Activated CD8-positive, alpha-beta memory T cell treated with anti-CD3 and anti-CD28 coated beads, Interleukin-2, amount 10 ng/mL, durations not matched to agents 7 days and 5 days (primary cell): ENCODE data around the gene LYRM2. TPM values are rescaled to one million over a fixed set of nuclear protein-coding genes. Genes with fewer than 3 reads are reported as not detected.

ENCODE experiments used
- ATAC-seq: fragments of 150-1000 bp; cut with Tn5 transposase; one replicate; pipeline ENCODE4 v1.10.0; 2021; ENCODE audit warnings: moderate library complexity
- CTCF ChIA-PET: fragments of 350-600 bp; sonication (Branson Sonifier 250); formaldehyde crosslinking; loops from one replicate; lab custom pipeline; 2021; ENCODE audit warnings: antibody characterized with exemption; lab: Charles Lee
- DNase-seq: peaks from one replicate; pipeline ENCODE4 v3.0.0-alpha.2; 2020
- H3K27ac Mint-ChIP-seq: one replicate; pipeline ENCODE4 v1.8.0; 2021; ENCODE audit warnings: mild to moderate bottlenecking, mixed read lengths
- H3K27me3 Mint-ChIP-seq: one replicate; pipeline ENCODE4 v1.8.0; 2021; ENCODE audit warnings: mixed read lengths
- H3K36me3 Mint-ChIP-seq: one replicate; pipeline ENCODE4 v1.8.0; 2021; ENCODE audit warnings: mild to moderate bottlenecking, mixed read lengths
- H3K4me1 Mint-ChIP-seq: one replicate; pipeline ENCODE4 v1.8.0; 2021; ENCODE audit warnings: mixed read lengths
- H3K4me3 Mint-ChIP-seq: one replicate; pipeline ENCODE4 v1.8.0; 2021; ENCODE audit warnings: mild to moderate bottlenecking, moderate library complexity, mixed read lengths
- H3K9me3 Mint-ChIP-seq: one replicate; pipeline ENCODE4 v1.8.0; 2022; ENCODE audit warnings: low read depth, mixed read lengths
- total RNA-seq, 2 experiments: library from RNA; stranded (reverse); gene quantifications; one replicate each; pipeline ENCODE4 v1.2.3, GENCODE V29; 2021

The LYRM2 gene
- total RNA-seq, 2 experiments from 2014 or later: 28.9 to 30.1 TPM

GRCh38 chr6:89602166-89602565, 36.4 kb downstream of the LYRM2 start:
- Mint-ChIP-seq H3K4me3 (no peak overlapping the region), H3K27me3 (no peaks in the 10 kb centered on the region), H3K9me3 (no peaks in the 10 kb centered on the region), H3K27ac (no peak overlapping the region), H3K36me3 (peaks cover 1% of the 10 kb centered on the region), H3K4me1 (peaks cover 21% of the 10 kb centered on the region)
- CTCF ChIA-PET: no interaction called here
- ATAC-seq: no peak
- no peak for DNase-seq

DNA sequence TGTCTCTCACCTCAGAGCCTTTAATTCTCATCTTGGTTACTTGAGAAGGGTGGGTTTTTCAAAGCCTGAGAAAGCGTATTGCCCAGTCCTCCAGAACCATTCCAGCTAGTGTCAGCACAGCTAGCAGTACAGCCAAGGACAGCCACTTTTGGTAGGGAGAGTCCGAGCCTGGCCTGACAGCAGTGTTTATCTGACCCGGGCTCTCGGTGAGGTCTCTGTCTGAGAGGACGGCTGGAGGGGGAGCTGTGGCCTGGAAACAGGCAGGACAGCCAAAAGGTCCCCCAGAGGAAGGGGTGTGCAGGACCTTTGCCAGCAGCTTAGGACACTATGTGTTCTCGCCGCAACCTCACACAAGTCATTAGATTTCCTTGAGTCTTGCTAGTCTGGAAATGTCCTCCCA, 38.8 kb downstream of the LYRM2 start:
- DNase-seq (no peak), ATAC-seq (no peak)
- peaks cover 5% of the 10 kb centered on the region for H3K36me3 Mint-ChIP-seq
- H3K27ac Mint-ChIP-seq: no peak overlapping the region
- CTCF ChIA-PET: interaction anchor here (1.3 to 2.5 kb wide), 3 partner anchors 10 to 168 kb away, joined by 3 to 15 read pairs (median 7); no protein-coding TSS in a partner anchor
- no peaks in the 10 kb centered on the region for H3K27me3 Mint-ChIP-seq
- no peak overlapping the region for H3K4me3 Mint-ChIP-seq
- no peaks in the 10 kb centered on the region for H3K9me3 Mint-ChIP-seq
- H3K4me1 Mint-ChIP-seq: peaks cover 40% of the 10 kb centered on the region

GRCh38 chr6:89597988-89598387, 40.6 kb downstream of the LYRM2 start:
- H3K36me3 Mint-ChIP-seq: peaks cover 7% of the 10 kb centered on the region
- peaks cover 40% of the 10 kb centered on the region for H3K4me1 Mint-ChIP-seq
- H3K27ac Mint-ChIP-seq: no peak overlapping the region
- DNase-seq (no peak), ATAC-seq (peak; percentile 18)
- no peaks in the 10 kb centered on the region for H3K9me3 Mint-ChIP-seq
- CTCF ChIA-PET: interaction anchor here (1.0 to 2.5 kb wide), 4 partner anchors 12 to 232 kb away, joined by 3 to 15 read pairs (median 9); partner anchors contain the start of gene ANKRD6
- no peaks in the 10 kb centered on the region for H3K27me3 Mint-ChIP-seq
- H3K4me3 Mint-ChIP-seq: no peak overlapping the region

DNA sequence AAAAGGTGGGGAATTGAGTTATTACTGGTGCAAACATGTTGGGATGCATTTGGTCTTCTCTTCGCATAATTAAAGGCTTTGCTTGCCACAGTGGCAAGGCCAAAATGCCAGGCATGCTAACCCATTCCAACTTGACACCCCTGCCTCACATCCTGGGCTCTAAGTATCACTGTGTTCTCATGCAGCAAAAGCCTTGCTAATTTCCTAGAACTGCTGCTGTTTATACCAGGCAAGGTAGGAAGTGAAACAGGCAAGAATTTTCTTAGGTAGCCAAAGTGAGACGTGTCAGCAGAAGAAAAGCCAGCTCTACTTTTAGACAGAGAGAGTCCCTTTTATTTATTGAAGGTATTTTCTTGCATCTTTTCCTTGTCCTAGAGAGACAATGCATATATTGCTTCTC, 41.2 kb downstream of the LYRM2 start:
- no peaks in the 10 kb centered on the region for H3K9me3 Mint-ChIP-seq
- DNase-seq (no peak), ATAC-seq (no peak)
- no peak overlapping the region for H3K4me3 Mint-ChIP-seq
- peaks cover 7% of the 10 kb centered on the region for H3K36me3 Mint-ChIP-seq
- H3K27ac Mint-ChIP-seq: peak overlapping the region; percentile 49
- peaks cover 40% of the 10 kb centered on the region for H3K4me1 Mint-ChIP-seq
- CTCF ChIA-PET: interaction anchor here (1.6 to 1.7 kb wide), 3 partner anchors 12 to 225 kb away, joined by 9 read pairs; partner anchors contain the start of gene ANKRD6
- H3K27me3 Mint-ChIP-seq: no peaks in the 10 kb centered on the region

DNA sequence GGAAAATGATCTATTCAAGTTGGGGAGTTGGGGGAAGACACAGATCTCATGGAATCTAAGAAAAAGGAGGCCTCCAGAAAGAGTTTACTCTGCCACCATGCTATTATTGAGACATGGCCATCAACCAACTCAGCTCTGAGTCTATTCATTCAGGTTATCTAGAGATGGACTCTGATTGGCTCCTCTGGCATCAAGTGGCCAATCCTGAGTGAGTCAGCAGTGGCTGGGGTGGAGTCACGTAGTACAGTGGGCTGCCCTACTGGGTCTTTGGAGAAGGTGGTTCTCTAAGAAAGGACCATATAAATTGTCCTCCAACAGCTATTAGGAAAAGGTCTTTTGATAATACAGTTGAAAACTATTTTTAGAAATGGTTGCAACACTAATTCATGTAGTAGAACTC, 42.1 kb downstream of the LYRM2 start:
- CTCF ChIA-PET: interaction anchor here (1.3 to 1.7 kb wide), 2 partner anchors 13 to 164 kb away, joined by 7 to 9 read pairs; no protein-coding TSS in a partner anchor
- peak; percentile 34 for ATAC-seq

GRCh38 chr6:89596056-89596455, 42.5 kb downstream of the LYRM2 start:
- H3K9me3 Mint-ChIP-seq: no peaks in the 10 kb centered on the region
- no peak overlapping the region for H3K4me3 Mint-ChIP-seq
- peak overlapping the region; percentile 80 for H3K27ac Mint-ChIP-seq
- H3K27me3 Mint-ChIP-seq: no peaks in the 10 kb centered on the region
- peaks cover 7% of the 10 kb centered on the region for H3K36me3 Mint-ChIP-seq
- DNase-seq (peak; percentile 53), ATAC-seq (peak; percentile 65)
- CTCF ChIA-PET: interaction anchor here (1.3 to 1.7 kb wide), 2 partner anchors 13 to 164 kb away, joined by 7 to 9 read pairs; no protein-coding TSS in a partner anchor
- H3K4me1 Mint-ChIP-seq: peaks cover 40% of the 10 kb centered on the region

More for the DNA sequence above, 42.1 kb downstream of the LYRM2 start:
- peaks cover 40% of the 10 kb centered on the region for H3K4me1 Mint-ChIP-seq
- no peaks in the 10 kb centered on the region for H3K9me3 Mint-ChIP-seq
- no peak overlapping the region for H3K4me3 Mint-ChIP-seq
- no peaks in the 10 kb centered on the region for H3K27me3 Mint-ChIP-seq
- peak overlapping the region; percentile 80 for H3K27ac Mint-ChIP-seq
- DNase-seq: no peak
- peaks cover 7% of the 10 kb centered on the region for H3K36me3 Mint-ChIP-seq

- Mint-ChIP-seq H3K27me3 (no peaks in the 10 kb centered on the region), H3K27ac (no peak overlapping the region), H3K36me3 (peaks cover 5% of the 10 kb centered on the region), H3K4me3 (no peak overlapping the region), H3K9me3 (no peaks in the 10 kb centered on the region), H3K4me1 (peaks cover 15% of the 10 kb centered on the region)
- ATAC-seq: no peak
- DNase-seq: no peak
- CTCF ChIA-PET: no interaction called here
These were observed 46.8 kb downstream of the LYRM2 start for GRCh38 chr6:89591745-89592144.

DNA sequence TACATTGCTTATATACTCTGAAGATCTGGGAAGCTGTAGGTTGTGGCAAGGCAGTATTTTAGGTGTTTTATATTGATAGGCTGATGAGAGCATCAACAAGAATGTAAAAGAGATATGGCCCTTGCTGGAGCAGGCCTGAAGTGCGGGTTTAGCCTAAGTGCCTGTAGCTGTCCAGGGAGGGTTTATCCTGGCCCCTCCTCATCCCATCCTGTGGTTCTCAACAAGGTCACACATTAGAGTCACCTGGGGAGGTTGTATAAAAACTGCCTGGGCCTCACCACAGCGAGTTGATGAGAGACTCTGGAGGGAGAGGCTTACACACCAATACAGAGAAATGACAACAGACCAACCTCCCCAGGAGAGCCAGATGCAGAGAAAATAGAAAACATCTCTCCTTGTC, 48.4 kb downstream of the LYRM2 start:
- Mint-ChIP-seq H3K36me3 (peaks cover 1% of the 10 kb centered on the region), H3K4me3 (no peak overlapping the region), H3K27me3 (no peaks in the 10 kb centered on the region), H3K9me3 (no peaks in the 10 kb centered on the region), H3K4me1 (no peaks in the 10 kb centered on the region), H3K27ac (no peak overlapping the region)
- ATAC-seq (no peak), DNase-seq (no peak)
- CTCF ChIA-PET: no interaction called here

- Mint-ChIP-seq H3K4me1 (no peaks in the 10 kb centered on the region), H3K4me3 (no peak overlapping the region), H3K27me3 (no peaks in the 10 kb centered on the region), H3K9me3 (no peaks in the 10 kb centered on the region), H3K27ac (no peak overlapping the region), H3K36me3 (peaks cover 1% of the 10 kb centered on the region)
- no peak for ATAC-seq
- CTCF ChIA-PET: no interaction called here
- DNase-seq: no peak
These were observed 49.1 kb downstream of the LYRM2 start for GRCh38 chr6:89589297-89590025.

DNA sequence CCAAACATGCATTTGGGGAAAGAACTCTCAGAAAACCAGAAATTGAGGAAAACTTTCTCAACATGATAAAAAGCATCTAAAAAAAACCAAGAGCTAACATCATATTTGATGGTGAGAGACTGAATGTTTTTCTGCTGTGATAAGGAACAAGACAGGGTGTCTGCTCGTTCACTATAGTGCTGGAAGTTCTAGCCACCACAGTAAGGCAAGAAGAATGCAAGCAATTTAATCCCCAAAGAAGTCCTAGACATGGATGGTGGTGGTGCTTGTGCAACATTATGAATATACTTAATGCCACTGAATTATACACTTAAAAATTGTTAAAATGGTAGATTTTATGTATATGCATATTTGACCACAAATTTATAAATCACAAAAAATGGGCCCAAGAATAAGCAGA, 53.4 kb downstream of the LYRM2 start:
- Mint-ChIP-seq H3K4me1 (peaks cover 2% of the 10 kb centered on the region), H3K36me3 (no peaks in the 10 kb centered on the region), H3K4me3 (no peak overlapping the region), H3K27me3 (no peaks in the 10 kb centered on the region), H3K9me3 (no peaks in the 10 kb centered on the region), H3K27ac (no peak overlapping the region)
- CTCF ChIA-PET: no interaction called here
- ATAC-seq: no peak
- no peak for DNase-seq

- Mint-ChIP-seq H3K36me3 (no peaks in the 10 kb centered on the region), H3K4me1 (peaks cover 2% of the 10 kb centered on the region), H3K27ac (no peak overlapping the region), H3K4me3 (no peak overlapping the region), H3K27me3 (no peaks in the 10 kb centered on the region), H3K9me3 (no peaks in the 10 kb centered on the region)
- no peak for DNase-seq
- ATAC-seq: no peak
- CTCF ChIA-PET: no interaction called here
These were observed 54.0 kb downstream of the LYRM2 start for GRCh38 chr6:89584539-89584938.

DNA sequence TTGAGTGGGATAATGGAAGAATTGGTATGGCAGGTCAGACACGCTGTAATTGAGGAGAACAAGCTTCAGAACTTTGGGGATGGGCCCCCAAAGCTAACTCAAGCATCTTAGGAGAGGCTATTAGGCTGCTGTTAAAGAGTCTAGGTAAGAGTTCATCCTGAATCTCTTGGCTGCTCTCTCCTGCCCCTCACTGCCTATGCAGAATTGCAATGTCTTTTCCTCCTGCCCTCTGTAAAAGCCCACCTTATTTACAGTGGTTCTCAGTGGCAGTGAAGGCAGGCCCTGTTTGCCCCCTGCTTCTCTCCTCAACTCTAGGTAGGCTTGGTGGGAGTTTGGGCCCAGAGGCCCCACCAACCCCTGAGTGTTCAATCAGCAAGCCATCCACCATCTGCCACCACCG, 55.0 kb downstream of the LYRM2 start:
- ATAC-seq (no peak), DNase-seq (no peak)
- no peaks in the 10 kb centered on the region for H3K27me3 Mint-ChIP-seq
- H3K9me3 Mint-ChIP-seq: no peaks in the 10 kb centered on the region
- H3K36me3 Mint-ChIP-seq: no peaks in the 10 kb centered on the region
- CTCF ChIA-PET: no interaction called here
- no peak overlapping the region for H3K4me3 Mint-ChIP-seq
- no peak overlapping the region for H3K27ac Mint-ChIP-seq
- H3K4me1 Mint-ChIP-seq: peaks cover 2% of the 10 kb centered on the region

DNA sequence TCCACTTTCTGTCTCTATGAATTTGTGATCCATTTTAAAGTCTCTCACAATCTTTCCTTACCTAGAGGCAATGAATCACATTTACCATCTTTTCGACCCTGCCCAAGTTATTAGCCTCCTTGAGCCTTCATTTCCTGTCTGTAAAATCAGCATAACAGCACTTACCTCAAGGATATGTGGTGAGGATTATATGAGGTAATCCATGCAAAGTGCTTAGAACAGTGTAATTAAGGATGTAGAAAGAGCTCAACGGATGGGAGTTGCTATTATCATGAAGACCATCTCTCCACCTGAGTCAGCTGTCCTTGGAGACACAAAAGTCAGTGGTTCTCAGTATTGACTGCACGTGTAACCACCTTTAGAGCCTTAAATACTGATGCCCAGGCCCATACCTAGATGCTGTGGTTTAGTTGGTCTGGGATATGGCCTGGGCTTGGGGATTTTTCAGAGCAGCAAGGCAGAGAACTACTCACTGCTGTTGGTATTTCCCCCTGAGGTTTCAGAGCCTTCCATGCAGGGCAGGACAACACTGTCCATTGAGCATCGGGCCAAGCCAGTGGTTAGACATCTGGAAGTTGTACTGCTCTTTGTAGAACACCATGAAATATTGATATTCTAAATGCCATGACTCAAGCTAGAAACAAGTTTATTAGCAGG, 55.8 kb downstream of the LYRM2 start:
- no peaks in the 10 kb centered on the region for H3K27me3 Mint-ChIP-seq
- CTCF ChIA-PET: no interaction called here

GRCh38 chr6:89581689-89582088, 56.9 kb downstream of the LYRM2 start:
- CTCF ChIA-PET: interaction anchor here (1.3 kb wide), 1 partner anchor 19 kb away, joined by 3 read pairs; no protein-coding TSS in a partner anchor
- Mint-ChIP-seq H3K27me3 (no peaks in the 10 kb centered on the region), H3K4me3 (no peak overlapping the region), H3K9me3 (no peaks in the 10 kb centered on the region), H3K27ac (no peak overlapping the region), H3K4me1 (peaks cover 2% of the 10 kb centered on the region), H3K36me3 (no peaks in the 10 kb centered on the region)
- ATAC-seq: no peak
- no peak for DNase-seq

More for the DNA sequence above, 55.8 kb downstream of the LYRM2 start:
- Mint-ChIP-seq H3K4me3 (no peak overlapping the region), H3K27ac (no peak overlapping the region), H3K4me1 (peaks cover 2% of the 10 kb centered on the region), H3K9me3 (no peaks in the 10 kb centered on the region), H3K36me3 (no peaks in the 10 kb centered on the region)
- ATAC-seq (no peak), DNase-seq (no peak)
